Psoas muscle (tissue), 8 donors: ENCODE data around the gene EPB41L4B. TPM values are rescaled to one million over a fixed set of nuclear protein-coding genes. Genes with fewer than 3 reads are reported as not detected.

ENCODE experiments used
- ATAC-seq, 4 donors: fragments of 200-7000 bp; cut with Tn5 transposase; one replicate each; pipeline ENCODE4 v1.9.1; 2020; ENCODE audit warnings: moderate library complexity in 3 of 4, mild to moderate bottlenecking in 2 of 4
- DNase-seq, 2 donors: peaks; one replicate each; pipeline ENCODE4 v3.0.0-alpha.2; 2020
- H3K27ac ChIP-seq: fragments of 200-600 bp; one replicate; pipeline ENCODE4 v1.8.0; 2022
- H3K27me3 ChIP-seq, 3 donors: fragments of 200-600 bp in 1 of 3; one replicate each; pipeline versions ENCODE4 v1.6.1 to v1.8.0; 2013 to 2022; ENCODE audit warnings: low read length in 2 of 3, mild to moderate bottlenecking in 2 of 3, moderate library complexity in 1 of 3; ENCODE audit not compliant: insufficient read depth in 3 of 3
- H3K36me3 ChIP-seq, 2 donors: fragments of 200-600 bp in 1 of 2; one replicate each; pipeline versions ENCODE4 v1.6.1 to v1.8.0; 2013 to 2022; ENCODE audit warnings: low read depth in 1 of 2, mild to moderate bottlenecking in 1 of 2, moderate library complexity in 1 of 2; ENCODE audit not compliant: insufficient read depth in 1 of 2
- H3K4me1 ChIP-seq: fragments of 200-600 bp; one replicate; pipeline ENCODE4 v1.8.0; 2022
- H3K4me3 ChIP-seq: fragments of 200-600 bp; one replicate; pipeline ENCODE4 v1.8.0; 2022; ENCODE audit warnings: mild to moderate bottlenecking
- H3K9me3 ChIP-seq: fragments of 200-600 bp; one replicate; pipeline ENCODE4 v1.8.0; 2022
- CTCF ChIP-seq: fragments of 200-600 bp; IDR thresholded peaks from one replicate; pipeline ENCODE4 v1.8.0; 2022; ENCODE audit warnings: antibody characterized with exemption
- WGBS, 3 donors: extraction: QIAGEN DNeasy Blood & Tissue Kit; methylation state at CpG; one replicate each; pipeline versions ENCODE4 v1.1.6 to v1.1.7; 2013; 5-methylcytosine and 5-hydroxymethylcytosine counted together
- intact Hi-C, 2 donors: fragments of 100-400 bp; cut with DNase I; formaldehyde crosslinking; loops; one replicate each; pipeline versions ENCODE4 v1.11.0 to v1.14.2; 2022
- polyA plus RNA-seq, 3 donors: library from polyadenylated mRNA; stranded (reverse); fragments of 200-250 nt; gene quantifications; one replicate each; pipeline ENCODE4 v1.2.3, GENCODE V29; 2013
- total RNA-seq, 4 donors: library from RNA; stranded (reverse); fragmentation: NEBNext Ultra II Directional in 2 of 4; extraction: Animal tissue kit (Norgen Biotek cat#: 25700) in 2 of 4; gene quantifications; one replicate each; pipeline versions ENCODE4 v1.2.1 to v1.2.4, GENCODE V29; 2021 to 2023
- donor health status: healthy with polysubstance abuse.
- donor health status: DM: no; HTN: no; CAD: no; lungs with moderate emphysema.
- donor health status: Bipolar disorder and iron deficiency.
- donor health status: healthy.
- donor health status: DM: yes; HTN: yes; CAD: no.
- donor health status: DM: no; HTN: no; CAD: no.
- donor health status: DM: no; HTN: no; CAD: no.
- donor health status: DM: yes; HTN: yes; CAD: no.

EPB41L4B gene
- total and polyA plus RNA-seq, 7 donors = 0.33 to 4.6 (median 1.8) TPM

DNA sequence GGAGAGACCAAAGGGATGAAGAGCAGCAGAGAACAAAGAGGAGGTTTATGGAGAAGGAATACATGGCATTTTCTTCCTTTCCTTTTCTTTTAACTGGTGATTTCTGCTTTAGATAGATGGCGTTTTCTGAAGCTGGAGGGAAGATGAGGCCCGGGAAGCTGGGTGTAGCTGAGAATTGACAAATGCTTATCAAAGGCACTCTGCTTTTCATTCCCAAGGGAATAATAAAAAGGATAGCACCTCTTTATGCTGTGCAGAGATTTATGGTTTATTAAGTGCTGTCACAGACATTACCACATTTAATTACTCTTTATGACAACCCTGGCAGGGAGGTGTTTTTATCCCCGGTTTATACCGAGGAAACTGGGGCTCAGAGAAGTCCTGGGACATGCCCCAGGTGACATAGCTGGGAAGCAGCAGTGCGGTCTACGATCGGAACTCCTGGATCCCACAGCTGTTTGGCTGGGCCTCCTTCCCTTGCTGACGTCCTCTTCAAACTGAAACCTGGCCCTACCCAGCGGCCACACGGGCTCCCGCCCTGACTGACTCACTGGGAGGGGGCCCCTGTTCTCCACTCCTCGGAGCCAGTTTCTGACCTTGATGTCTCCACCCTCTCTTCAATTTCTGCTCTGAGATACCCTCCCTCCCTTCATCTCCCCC, 8.2 kb upstream of the EPB41L4B start:
- 27 to 35% (median 30%) methylated on average over 10 to 12 of the region's 12 CpGs for WGBS, 3 donors
- H3K4me3 ChIP-seq = no peak overlapping the region
- no peaks in the 10 kb centered on the region for H3K36me3 ChIP-seq
- no peaks in the 10 kb centered on the region for H3K4me1 ChIP-seq
- DNase-seq (peak; percentile 52 to 66), ATAC-seq (peak; percentile 61 to 89 (median 79))
- H3K9me3 ChIP-seq = no peaks in the 10 kb centered on the region
- peaks cover 0 to 4% (median 0%) of the 10 kb centered on the region in 3 donors for H3K27me3 ChIP-seq
- TF ChIP-seq CTCF = no peak
- H3K27ac ChIP-seq = no peak overlapping the region
- intact Hi-C loops = no loop called here

DNA sequence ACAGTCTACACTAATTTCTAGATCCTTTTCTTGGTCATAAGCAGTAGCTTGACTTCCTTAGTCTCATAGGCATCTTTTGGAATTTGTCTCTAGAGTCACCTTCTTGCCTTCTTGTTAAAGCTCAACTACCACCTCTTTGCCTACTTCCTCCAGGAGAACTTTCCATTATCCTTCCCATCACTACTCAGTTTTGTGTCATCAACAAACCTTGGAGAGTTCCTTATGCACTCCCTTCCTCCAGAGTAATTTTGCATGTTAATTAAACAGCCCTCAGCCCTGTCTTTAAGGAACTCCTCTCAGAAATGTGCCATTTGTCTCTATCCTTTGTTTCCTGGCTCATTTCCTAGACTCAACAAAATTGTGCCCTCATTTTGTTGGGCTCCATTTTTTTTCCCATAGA, 4.2 kb upstream of the EPB41L4B start:
- intact Hi-C loops = no loop called here
- no peak for ATAC-seq
- Histone ChIP-seq H3K27ac (no peak overlapping the region), H3K9me3 (no peaks in the 10 kb centered on the region), H3K27me3 (peaks cover 0 to 4% (median 0%) of the 10 kb centered on the region in 3 donors), H3K4me3 (no peak overlapping the region), H3K4me1 (no peaks in the 10 kb centered on the region), H3K36me3 (no peaks in the 10 kb centered on the region)
- DNase-seq = no peak
- no peak for TF ChIP-seq CTCF

- Histone ChIP-seq H3K9me3 (no peaks in the 10 kb centered on the region), H3K27ac (no peak overlapping the region), H3K27me3 (peaks cover 0 to 15% (median 1%) of the 10 kb centered on the region in 3 donors), H3K4me1 (no peaks in the 10 kb centered on the region), H3K4me3 (no peak overlapping the region), H3K36me3 (no peaks in the 10 kb centered on the region)
- intact Hi-C loops = no loop called here
- no peak for TF ChIP-seq CTCF
- WGBS, 3 donors = 70 to 78% (median 71%) methylated on average over 3 of the region's 3 CpGs
- ATAC-seq = no peak
- no peak for DNase-seq
Measured at GRCh38 chr9:109323771-109324170, 2.9 kb upstream of the EPB41L4B start.

GRCh38 chr9:109321727-109322126, 868 bp upstream of the EPB41L4B start:
- Histone ChIP-seq H3K36me3 (no peaks in the 10 kb centered on the region), H3K4me1 (no peaks in the 10 kb centered on the region), H3K9me3 (no peaks in the 10 kb centered on the region), H3K4me3 (no peak overlapping the region), H3K27ac (no peak overlapping the region), H3K27me3 (peaks cover 0 to 17% (median 1%) of the 10 kb centered on the region in 3 donors)
- no peak for TF ChIP-seq CTCF
- 61 to 77% (median 65%) methylated on average over 5 of the region's 5 CpGs for WGBS, 3 donors
- DNase-seq (no peak), ATAC-seq (no peak)
- intact Hi-C loops = no loop called here

DNA sequence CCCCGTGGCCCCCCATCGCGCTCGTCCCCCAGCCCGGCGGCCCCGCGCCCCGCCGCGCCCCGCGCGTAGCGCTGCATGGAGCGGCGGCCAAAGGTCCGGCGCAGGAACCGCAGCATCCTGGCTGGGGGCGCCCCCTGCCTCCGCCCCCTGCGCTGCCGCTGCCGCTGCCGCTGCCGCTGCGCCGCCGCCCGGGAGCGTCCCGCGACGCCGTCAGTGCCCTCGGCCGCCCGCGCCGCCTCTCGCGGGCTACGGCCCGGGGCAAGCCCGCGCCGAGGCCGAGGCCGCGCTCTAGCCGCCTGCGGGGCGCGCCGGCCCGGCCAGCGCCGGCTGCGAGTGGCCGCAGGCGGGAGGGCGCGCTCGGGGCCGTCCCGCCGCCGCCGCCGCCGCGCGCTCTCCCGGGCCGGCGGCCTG, 523 bp downstream of the EPB41L4B start:
- Histone ChIP-seq H3K36me3 (no peaks in the 10 kb centered on the region), H3K4me1 (no peaks in the 10 kb centered on the region), H3K9me3 (no peaks in the 10 kb centered on the region), H3K27me3 (peaks cover 0 to 17% (median 1%) of the 10 kb centered on the region in 3 donors), H3K27ac (no peak overlapping the region), H3K4me3 (no peak overlapping the region)
- ATAC-seq (no peak), DNase-seq (peak in 1 of 2 donors; percentile 11)
- intact Hi-C loops = no loop called here
- WGBS, 3 donors = 0 to 2% (median 0%) methylated on average over 20 to 74 of the region's 77 CpGs
- no peak for TF ChIP-seq CTCF
